ENCODE data around the gene PTCD2.
A peak's percentile ranks its signal among the peaks of the same experiment; 100 is the strongest.

PTCD2 gene

GRCh38 chr5:72291601-72292000 lies 28.6 kb upstream of the PTCD2 start:
- TF ChIP-seq CTCF (conservative IDR thresholded peaks at IDR 0.05; ENCODE audit: low read length) (no peak), EZH2phosphoT487 (IDR thresholded peaks at IDR 0.05; ENCODE audit: borderline replicate concordance) (no peak)
- H4K20me1 ChIP-seq (ENCODE audit: insufficient read depth, low read length, poor library complexity, severe bottlenecking) = no peaks in the 10 kb centered on the region
- H3K36me3 ChIP-seq (ENCODE audit: insufficient read depth, low read length) = peaks cover 53% of the 10 kb centered on the region
- no peaks in the 10 kb centered on the region for H3K27me3 ChIP-seq (ENCODE audit: insufficient read depth, low read length, poor library complexity, severe bottlenecking)
- H3K4me2 ChIP-seq (ENCODE audit: low read depth, low read length, poor library complexity, severe bottlenecking) = peak overlapping the region; percentile 60
- H3K4me1 ChIP-seq (ENCODE audit: insufficient read depth, low read length, poor library complexity, severe bottlenecking) = peaks cover 56% of the 10 kb centered on the region
- peaks cover 33% of the 10 kb centered on the region; the same call in 1 of the 2 replicates for H3K79me2 ChIP-seq (ENCODE audit: insufficient read depth, low read length)
- no peaks in the 10 kb centered on the region for H3K9me2 ChIP-seq (replicated peaks; ENCODE audit: low read depth, low read length)
- peak overlapping the region; percentile 30 for H3K9ac ChIP-seq (ENCODE audit: low read depth, low read length, poor library complexity, severe bottlenecking)
- H3F3A ChIP-seq (ENCODE audit: low read depth) = peaks cover 10% of the 10 kb centered on the region; the same call in 1 of the 2 replicates
- H3K4me3 ChIP-seq (ENCODE audit: low read length, poor library complexity, severe bottlenecking) = no peak overlapping the region
- no peak overlapping the region for H2AFZ ChIP-seq (ENCODE audit: low read length)
- H3K9me3 ChIP-seq (ENCODE audit: insufficient read depth, low read depth, low read length) = no peaks in the 10 kb centered on the region

DNA sequence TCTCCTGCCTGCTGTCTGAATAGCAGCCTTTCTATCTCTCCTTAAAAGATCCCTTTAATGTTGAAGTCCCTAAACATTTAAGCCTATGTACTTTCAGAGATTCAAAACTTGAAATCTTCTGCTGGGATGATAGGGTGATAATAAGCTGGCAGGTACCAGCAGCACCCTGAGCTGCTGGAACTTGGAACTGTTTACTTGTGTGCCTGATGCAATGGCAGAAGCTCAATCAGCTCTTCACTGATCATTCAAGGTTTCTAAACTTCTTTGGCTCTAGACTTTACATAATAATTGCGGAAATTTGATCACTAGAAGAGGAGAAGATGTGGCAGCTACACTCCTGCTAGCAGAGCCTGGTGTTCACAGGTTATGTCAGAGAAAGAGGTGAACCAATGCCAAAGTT lies 27.8 kb upstream of the PTCD2 start:
- no peak overlapping the region for H3K9ac ChIP-seq (ENCODE audit: low read depth, low read length, poor library complexity, severe bottlenecking)
- peaks cover 64% of the 10 kb centered on the region for H3K4me1 ChIP-seq (ENCODE audit: insufficient read depth, low read length, poor library complexity, severe bottlenecking)
- H2AFZ ChIP-seq (ENCODE audit: low read length) = no peak overlapping the region
- peaks cover 59% of the 10 kb centered on the region for H3K36me3 ChIP-seq (ENCODE audit: insufficient read depth, low read length)
- no peaks in the 10 kb centered on the region for H3K27me3 ChIP-seq (ENCODE audit: insufficient read depth, low read length, poor library complexity, severe bottlenecking)
- H3K4me2 ChIP-seq (ENCODE audit: low read depth, low read length, poor library complexity, severe bottlenecking) = no peak overlapping the region
- H3K9me3 ChIP-seq (ENCODE audit: insufficient read depth, low read depth, low read length) = no peaks in the 10 kb centered on the region
- no peaks in the 10 kb centered on the region for H3K9me2 ChIP-seq (replicated peaks; ENCODE audit: low read depth, low read length)
- peaks cover 41% of the 10 kb centered on the region; the same call in 1 of the 2 replicates for H3K79me2 ChIP-seq (ENCODE audit: insufficient read depth, low read length)
- no peak overlapping the region for H3K4me3 ChIP-seq (ENCODE audit: low read length, poor library complexity, severe bottlenecking)
- TF ChIP-seq CTCF (conservative IDR thresholded peaks at IDR 0.05; ENCODE audit: low read length) (no peak), EZH2phosphoT487 (IDR thresholded peaks at IDR 0.05; ENCODE audit: borderline replicate concordance) (no peak)
- H3F3A ChIP-seq (ENCODE audit: low read depth) = peaks cover 10% of the 10 kb centered on the region; the same call in 1 of the 2 replicates
- H4K20me1 ChIP-seq (ENCODE audit: insufficient read depth, low read length, poor library complexity, severe bottlenecking) = no peaks in the 10 kb centered on the region

DNA sequence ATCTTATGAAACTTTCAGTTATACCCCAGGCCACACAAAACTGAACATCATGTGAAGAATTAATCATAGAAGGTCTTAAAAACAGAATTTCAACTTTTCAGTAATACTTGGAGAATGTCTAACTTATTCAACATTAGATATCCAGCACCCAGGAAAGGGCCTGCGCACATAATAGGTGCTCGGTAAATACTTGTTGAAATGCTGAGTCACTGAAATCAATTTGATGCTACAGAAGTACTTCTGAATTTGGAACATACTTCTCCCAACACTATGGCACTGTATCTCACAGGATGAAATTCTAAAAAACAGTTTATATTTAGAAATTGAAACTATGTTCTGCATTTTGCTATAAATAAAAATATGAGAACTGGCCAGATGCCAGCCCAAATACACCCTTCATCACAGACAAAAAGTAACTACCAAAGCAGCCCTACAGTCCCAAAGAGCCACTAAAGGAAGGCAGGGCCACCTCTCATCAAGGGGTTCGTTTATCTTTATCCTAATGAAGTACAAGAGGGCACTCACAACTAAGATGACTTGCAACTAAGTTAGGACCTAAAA lies 26.6 kb upstream of the PTCD2 start:
- Histone ChIP-seq H4K20me1 (ENCODE audit: insufficient read depth, low read length, poor library complexity, severe bottlenecking) (no peaks in the 10 kb centered on the region), H3K27me3 (ENCODE audit: insufficient read depth, low read length, poor library complexity, severe bottlenecking) (no peaks in the 10 kb centered on the region), H3K4me2 (ENCODE audit: low read depth, low read length, poor library complexity, severe bottlenecking) (no peak overlapping the region), H3F3A (ENCODE audit: low read depth) (peaks cover 14% of the 10 kb centered on the region; the same call in 1 of the 2 replicates), H3K9ac (ENCODE audit: low read depth, low read length, poor library complexity, severe bottlenecking) (no peak overlapping the region), H3K4me1 (ENCODE audit: insufficient read depth, low read length, poor library complexity, severe bottlenecking) (peaks cover 71% of the 10 kb centered on the region), H3K9me3 (ENCODE audit: insufficient read depth, low read depth, low read length) (no peaks in the 10 kb centered on the region), H3K36me3 (ENCODE audit: insufficient read depth, low read length) (peaks cover 49% of the 10 kb centered on the region), H2AFZ (ENCODE audit: low read length) (no peak overlapping the region), H3K79me2 (ENCODE audit: insufficient read depth, low read length) (peaks cover 39% of the 10 kb centered on the region; the same call in 1 of the 2 replicates), H3K4me3 (ENCODE audit: low read length, poor library complexity, severe bottlenecking) (no peak overlapping the region), H3K9me2 (replicated peaks; ENCODE audit: low read depth, low read length) (no peaks in the 10 kb centered on the region)
- TF ChIP-seq CTCF (conservative IDR thresholded peaks at IDR 0.05; ENCODE audit: low read length) (no peak), EZH2phosphoT487 (IDR thresholded peaks at IDR 0.05; ENCODE audit: borderline replicate concordance) (no peak)
